Erythroblast (primary cell): ENCODE results near the gene GPRIN3.

Experiments used
- DNase-seq, 2 experiments: peaks; one replicate each; lab custom pipeline; 2025; lab: John Stamatoyannopoulos, UW
- GATA1 ChIP-seq: IDR thresholded peaks from 2 replicates; pipeline ENCODE4 v1.6.1; 2011; ENCODE audit warnings: low read depth, mild to moderate bottlenecking, control low read depth, low read length, moderate library complexity
- POLR2A ChIP-seq: IDR thresholded peaks from 2 replicates; pipeline ENCODE4 v1.6.1; 2011; ENCODE audit warnings: mild to moderate bottlenecking, low read length

GPRIN3 gene

GRCh38 chr4:89196056-89196674 lies 111.4 kb downstream of the GPRIN3 start:
- DNase-seq: peak in 1 of 2 experiments; percentile 19
- TF ChIP-seq GATA1 (no peak), POLR2A (no peak)

- no peak for DNase-seq
Observed at GRCh38 chr4:89193843-89194242, 113.8 kb downstream of the GPRIN3 start.

More at GRCh38 chr4:89193843-89194242, 113.8 kb downstream of the GPRIN3 start:
- TF ChIP-seq GATA1: no peak
